SK-N-MC (cell line): Measurements from ENCODE around the gene WDR20.

ENCODE experiments used
- EZH2 ChIP-seq: fragments of 200-600 bp; sonication (generic); IDR thresholded peaks from one replicate; pipeline ENCODE4 v1.6.1; 2017; ENCODE audit warnings: antibody characterized with exemption
- POLR2AphosphoS5 ChIP-seq: IDR thresholded peaks from 2 replicates; pipeline ENCODE4 v1.6.1; 2012; ENCODE audit warnings: mild to moderate bottlenecking, low read depth, low read length, borderline replicate concordance

DNA sequence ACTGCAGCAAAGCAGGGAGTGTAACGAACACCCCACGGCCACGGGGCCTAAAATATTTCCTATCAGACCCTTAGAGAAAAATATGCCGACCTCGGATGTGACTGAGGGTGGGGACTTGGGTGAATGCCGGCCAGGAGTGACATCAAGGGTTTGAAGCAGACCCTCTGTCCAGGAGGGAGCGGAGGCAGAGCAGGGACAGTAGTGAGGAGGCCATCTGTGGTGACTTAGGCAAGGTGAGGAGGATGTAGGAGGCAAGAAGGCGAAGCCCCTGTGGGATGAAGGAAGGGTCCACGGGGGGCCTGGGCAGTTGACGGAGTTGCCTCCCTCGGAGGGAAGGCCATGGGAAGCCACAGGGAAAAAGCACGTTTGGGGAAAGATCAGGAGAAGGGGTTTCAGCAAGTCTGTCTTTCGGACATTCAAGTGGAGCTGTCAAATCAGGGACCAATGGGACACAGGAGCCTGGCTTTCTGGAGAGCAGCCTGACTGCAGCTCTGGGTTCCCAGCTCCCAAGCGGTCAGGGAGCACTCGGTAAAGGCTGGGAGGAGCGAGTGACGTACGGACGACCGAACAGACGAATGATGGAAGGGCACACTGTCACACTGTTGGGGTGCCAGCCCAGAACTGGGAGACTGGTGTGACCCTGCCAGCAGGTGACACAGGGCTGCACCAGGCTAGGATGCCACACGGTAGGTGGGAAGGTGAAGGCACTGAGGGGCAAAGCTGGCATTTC is 90.9 kb downstream of the WDR20 start:
- TF ChIP-seq POLR2AphosphoS5 = no peak
- no peak for TF ChIP-seq EZH2
